HG03103 (cell line): ENCODE data around the gene MDFI.

Experiments
- ATAC-seq: cut with Tn5 transposase; IDR thresholded peaks from one replicate; pipeline ENCODE4 v1.9.1; 2021; ENCODE audit warnings: low read depth; ENCODE audit not compliant: unreplicated experiment

MDFI gene

DNA sequence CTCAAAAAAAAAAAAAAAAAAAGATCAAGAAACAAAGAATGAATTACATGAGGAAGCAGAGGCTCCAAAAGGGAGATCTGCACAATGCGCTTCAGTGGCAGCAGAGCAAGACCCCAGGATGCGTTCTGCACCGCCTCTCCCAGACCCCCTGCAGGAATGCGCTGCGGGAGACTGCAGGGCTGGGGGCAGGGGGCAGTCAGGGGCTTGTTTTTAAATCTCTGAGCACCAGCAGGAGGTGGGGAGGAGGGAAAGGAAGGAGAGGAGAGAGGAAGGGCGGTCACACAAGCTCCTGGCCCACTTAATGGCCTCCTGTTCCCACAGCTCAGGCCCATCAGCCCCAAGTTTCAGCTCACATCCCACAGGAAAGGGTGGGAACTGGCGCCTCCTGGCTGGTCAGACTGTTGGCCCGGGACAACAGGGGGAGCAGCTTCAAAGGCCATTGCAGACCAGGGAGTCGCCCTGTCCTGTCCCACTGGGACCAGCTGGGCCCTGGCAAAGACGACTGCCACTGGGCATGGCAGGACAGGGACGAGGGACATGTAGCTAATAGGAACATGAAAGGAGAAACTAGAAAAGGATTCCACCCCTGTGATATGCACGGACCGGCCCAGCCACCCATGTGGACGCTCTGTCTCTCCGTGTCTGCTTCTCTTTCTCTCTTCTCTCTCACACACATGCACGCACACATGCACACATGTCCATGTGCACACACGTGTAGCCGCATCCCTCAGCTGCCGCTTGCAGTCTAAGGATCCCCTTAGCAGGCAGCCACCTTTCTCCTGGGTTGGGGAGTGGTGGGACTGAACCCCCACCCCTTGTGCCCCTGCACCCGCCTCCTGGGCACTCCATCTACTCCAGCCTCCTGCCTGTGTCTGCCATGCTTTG lies 62.4 kb downstream of the MDFI start:
- ATAC-seq = no peak

- ATAC-seq = no peak
These were observed 63.9 kb downstream of the MDFI start for GRCh38 chr6:41702089-41702745.

DNA sequence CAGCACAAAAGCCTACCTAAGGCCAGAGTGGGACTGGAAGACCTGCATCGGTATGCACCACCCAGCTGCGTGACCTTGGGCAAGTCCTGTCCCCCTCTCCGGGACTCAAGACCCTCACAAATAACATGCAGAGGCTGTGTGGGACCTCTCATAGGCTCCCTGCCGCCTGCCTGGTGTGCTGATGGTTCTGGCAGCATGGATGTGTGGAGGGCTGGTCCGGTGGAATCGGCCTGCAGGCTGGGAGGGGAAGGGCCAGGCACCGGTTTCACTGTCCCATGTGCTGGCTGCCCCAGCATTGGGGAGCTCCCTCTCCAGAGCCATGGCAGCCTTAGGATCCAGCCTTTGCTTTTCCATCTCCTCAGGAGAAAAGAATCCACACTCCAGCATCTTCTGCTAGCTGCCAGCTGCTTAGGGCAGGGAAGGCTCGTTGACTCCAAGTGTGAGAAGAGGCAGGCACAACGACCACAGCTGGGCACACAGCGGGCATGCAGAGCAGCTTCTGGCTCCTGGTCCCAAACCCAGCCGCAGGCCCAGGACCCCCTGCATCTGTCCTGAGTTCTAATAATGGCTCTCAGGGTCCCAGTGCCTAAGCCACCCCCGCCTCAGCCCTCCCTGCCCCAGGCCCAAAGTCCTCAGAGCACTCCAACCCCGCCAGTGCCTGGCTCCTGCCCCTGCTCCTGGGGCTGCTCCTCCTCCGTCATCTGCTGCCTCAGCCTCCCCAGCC lies 64.7 kb downstream of the MDFI start:
- ATAC-seq = no peak
